NCI-H2196 (cell line): ENCODE measurements around the gene NPY4R2.
"Not testable (repeated sequence)": the region's sequence is repeated elsewhere in the genome, so short reads cannot be mapped to it uniquely, and the experiment has no call there.

ENCODE experiments used
- DNase-seq: peaks from one replicate; lab custom pipeline; 2025; ENCODE audit not compliant: unreplicated experiment; lab: John Stamatoyannopoulos, UW

The NPY4R2 gene

GRCh38 chr10:47918475-47918874 is at the start of gene NPY4R2:
TSS of gene NPY4R2 (plus strand) at chr10:47918662. CDS start at chr10:47921988, 3,326 bp downstream.
- DNase-seq, result not testable (repeated sequence)

- not testable (repeated sequence) for DNase-seq
These were observed 47.6 kb upstream of the NPY4R2 start for GRCh38 chr10:47870887-47871286.

GRCh38 chr10:47871485-47872180 is 46.8 kb upstream of the NPY4R2 start:
- DNase-seq, result not testable (repeated sequence)

GRCh38 chr10:47872236-47872635 is 46.2 kb upstream of the NPY4R2 start:
- DNase-seq, result not testable (repeated sequence)

GRCh38 chr10:47884239-47884638 is 34.2 kb upstream of the NPY4R2 start:
- DNase-seq, result not testable (repeated sequence)

DNA sequence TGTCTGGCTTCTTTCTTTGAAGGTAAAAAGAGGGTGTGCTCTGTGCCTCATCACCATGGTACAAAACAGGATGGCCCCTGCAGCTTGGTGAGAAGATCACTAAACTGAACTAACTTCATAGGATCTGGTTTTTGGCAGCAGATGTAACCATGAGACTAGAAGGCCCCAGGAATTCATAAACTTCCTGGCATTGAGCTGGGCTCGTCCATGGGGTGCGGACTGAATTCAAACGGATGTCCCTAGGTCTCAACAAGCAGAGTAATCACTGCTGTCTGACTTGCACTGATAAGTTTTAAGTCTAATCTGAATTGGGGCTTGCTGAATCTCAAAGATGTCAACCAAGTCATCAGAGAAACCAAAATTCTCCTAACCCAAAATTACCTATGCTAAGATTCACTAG is 33.5 kb upstream of the NPY4R2 start:
- DNase-seq, result not testable (repeated sequence)

- not testable (repeated sequence) for DNase-seq
These were observed 32.1 kb upstream of the NPY4R2 start for GRCh38 chr10:47886356-47886755.

DNA sequence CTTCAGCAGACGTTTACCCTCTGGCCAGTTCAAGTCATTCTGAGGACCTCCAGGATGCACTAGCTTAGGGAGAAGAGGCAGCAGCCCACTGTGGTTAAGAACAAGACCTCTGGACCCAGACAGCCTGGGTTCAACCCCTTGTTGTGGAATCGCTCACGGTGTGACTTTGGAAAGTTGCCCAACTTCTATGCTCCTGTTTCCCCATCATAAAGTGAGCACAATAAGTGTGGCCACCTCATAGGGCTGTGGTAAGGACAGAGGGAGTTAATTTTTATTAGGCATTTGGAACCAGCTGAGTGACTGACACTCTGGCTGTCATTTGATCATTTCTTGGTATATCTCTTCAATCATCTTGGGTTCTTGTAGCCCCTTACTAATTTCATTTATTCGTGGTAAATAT is 31.6 kb upstream of the NPY4R2 start:
- not testable (repeated sequence) for DNase-seq

- DNase-seq, result not testable (repeated sequence)
These were observed 27.7 kb upstream of the NPY4R2 start for GRCh38 chr10:47890737-47891136.

DNA sequence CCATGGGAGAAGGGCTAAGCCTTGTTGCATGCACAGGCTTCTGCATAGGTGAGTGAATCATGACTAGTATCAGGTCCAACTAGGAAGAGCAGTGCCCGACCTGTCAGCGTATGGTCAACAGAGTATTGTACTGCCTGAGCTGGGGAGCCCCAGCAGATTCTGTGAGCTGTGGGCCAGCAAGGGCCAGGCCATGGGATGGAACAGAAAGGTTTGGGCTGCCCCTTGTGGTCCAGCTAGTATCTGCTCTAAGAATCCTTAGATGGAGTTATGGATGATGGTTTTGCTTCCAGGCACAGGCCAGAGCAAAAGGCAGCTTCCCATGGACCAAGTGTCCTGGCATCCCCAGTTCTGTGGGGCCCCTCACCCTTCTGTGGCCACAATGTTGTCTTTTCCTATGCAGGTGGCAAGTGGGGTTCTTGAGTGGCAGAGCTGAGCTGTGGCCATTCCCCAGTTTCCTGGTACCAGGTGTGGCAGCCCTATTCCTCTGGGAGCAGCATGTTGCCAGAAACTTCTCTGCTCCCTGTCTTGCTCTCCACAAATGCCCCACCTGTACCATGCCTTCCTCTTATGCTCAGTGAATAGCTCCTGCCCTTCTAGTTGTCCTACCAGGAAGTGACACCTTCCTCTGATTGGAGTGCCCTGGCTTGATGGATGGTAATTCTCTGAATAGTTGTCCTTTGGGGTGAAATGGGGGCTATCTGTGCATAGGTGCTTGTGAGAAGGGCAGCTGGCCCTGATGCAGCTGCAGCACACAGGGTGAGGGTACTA is 25.8 kb upstream of the NPY4R2 start:
- not testable (repeated sequence) for DNase-seq

- not testable (repeated sequence) for DNase-seq
These were observed 23.9 kb upstream of the NPY4R2 start for GRCh38 chr10:47894571-47894970.

DNA sequence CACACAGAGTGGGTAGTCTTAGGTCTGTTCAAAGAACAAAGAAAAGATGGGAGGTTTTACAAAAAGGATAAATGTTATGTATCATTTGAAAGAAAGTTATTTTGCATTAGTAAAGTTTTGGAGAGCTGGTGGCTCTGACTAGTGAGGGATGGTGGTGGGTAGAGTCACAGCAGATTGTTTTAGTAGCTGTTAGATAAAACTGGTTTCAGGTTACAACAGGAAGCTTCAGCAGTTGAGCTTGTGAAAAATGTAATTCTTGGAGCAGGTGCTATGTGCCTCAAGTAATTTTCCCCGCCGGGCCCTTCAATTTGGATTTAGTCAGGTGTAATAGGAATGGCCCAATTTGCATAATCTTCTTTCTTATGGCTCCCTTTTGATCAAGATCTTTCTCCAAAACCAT is 20.6 kb upstream of the NPY4R2 start:
- not testable (repeated sequence) for DNase-seq

GRCh38 chr10:47909333-47909732 is 9.1 kb upstream of the NPY4R2 start:
- DNase-seq, result not testable (repeated sequence)

GRCh38 chr10:47910486-47910885 is 8.0 kb upstream of the NPY4R2 start:
- DNase-seq, result not testable (repeated sequence)

DNA sequence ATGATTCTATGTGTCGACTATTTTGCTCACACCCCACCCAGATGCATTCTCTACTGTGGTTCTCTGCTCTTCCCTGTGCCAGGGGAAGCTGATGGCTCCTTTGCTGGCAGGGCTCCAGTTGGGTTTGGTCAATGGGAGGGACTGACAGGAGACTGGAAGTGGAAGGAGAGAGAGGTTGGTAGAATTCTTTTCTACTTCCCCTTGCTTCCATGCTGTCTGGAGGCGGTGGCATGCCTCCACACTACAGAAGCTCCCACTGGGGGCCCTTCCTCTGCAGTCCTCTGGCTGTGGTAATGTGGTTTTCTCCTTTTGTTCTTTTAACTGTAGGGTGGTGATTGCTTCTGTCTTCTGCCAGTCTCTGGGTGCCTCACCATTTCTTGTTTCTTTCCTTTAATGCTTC is 4.4 kb upstream of the NPY4R2 start:
- not testable (repeated sequence) for DNase-seq

DNA sequence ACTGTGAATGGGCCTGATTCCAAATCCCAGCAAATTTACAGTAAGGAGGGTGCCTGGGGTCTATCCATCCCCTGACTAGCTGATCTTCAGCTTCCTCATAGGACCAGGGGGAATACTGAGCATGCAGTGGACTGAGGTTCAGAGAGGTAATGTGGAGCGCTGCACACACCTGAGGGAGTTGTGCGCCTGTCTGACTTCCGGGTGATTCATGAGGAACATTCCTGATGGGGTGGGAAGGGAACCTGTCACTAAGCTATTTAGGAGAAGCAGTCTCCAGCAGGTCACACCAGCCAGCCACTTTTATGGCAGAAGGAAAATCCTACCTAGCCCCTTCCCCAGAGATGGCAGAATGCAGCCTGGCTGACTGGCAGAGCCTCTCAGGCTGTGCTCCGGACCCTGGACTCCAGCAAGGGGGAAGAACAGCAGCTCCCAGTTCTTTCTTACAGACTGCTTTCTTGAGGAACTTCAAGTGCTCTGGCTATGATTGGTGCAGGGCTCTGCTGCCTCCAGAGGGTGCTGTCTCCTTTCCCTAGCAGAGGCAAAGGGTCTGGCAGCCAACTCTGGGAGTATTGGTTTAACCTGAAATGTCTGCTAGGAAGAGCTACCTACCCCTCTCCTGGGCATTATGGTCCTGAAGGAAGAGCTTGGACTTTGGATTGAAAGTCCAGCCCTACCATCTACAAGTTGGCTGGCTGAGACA is 2.5 kb upstream of the NPY4R2 start:
- DNase-seq, result not testable (repeated sequence)

- not testable (repeated sequence) for DNase-seq
These were observed 2.1 kb downstream of the NPY4R2 start for GRCh38 chr10:47920610-47921009.

- DNase-seq, result not testable (repeated sequence)
These were observed 4.0 kb downstream of the NPY4R2 start for GRCh38 chr10:47922503-47922902.

- not testable (repeated sequence) for DNase-seq
These were observed 6.2 kb downstream of the NPY4R2 start for GRCh38 chr10:47924628-47925027.

DNA sequence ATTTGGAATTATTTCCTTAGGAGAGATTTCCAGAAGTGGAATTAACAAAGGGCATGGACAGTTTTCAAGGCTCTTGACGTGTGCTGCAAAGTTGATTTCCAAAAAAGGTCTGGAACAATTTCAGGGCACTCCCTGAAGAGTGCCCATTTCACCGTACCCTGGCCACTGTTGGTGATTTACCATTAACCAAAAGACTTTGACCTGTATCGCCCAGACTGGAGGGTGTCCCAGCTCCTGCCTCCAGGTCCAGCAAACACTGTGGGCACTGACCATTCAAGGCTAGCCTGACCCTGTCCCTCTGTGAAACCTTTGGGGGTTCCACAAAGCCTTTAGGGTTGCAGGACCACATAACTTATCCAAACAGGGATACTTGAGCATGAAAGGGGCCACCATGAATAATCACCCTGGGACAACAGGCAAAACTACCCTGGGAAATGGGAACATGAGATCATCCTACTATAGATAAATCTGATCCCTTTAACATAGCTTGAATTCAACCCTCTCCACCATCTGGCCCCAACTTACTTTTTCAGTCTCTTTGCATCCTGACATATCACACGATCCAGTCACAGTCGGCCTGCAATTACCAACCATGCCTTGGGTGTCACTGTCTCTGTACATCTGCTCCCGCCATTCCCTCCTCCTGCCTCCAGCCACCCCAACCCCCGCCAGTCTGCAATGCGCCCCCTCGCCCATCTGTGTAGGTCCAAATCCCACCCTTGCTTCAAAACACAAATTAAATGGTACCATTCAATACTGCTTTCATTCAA is 8.9 kb downstream of the NPY4R2 start:
- not testable (repeated sequence) for DNase-seq

DNA sequence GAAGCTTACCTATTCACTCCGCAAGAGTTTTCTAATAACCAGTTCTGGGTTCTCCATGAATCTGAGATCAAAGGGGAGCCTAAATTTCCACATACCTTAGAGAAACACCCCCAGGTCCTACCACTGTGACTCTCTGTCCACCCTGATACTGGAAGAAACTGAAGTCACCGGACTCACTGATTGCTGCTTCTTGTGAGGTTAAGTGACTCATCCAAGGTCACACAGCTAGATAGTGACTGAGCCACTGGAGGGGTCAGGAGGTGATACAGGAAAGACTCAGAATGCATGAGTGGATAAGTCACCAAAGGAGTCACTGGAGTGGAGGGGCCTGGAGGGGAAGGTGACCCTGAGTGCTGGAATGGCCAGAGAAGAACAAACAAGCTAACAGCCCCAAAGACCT is 9.8 kb downstream of the NPY4R2 start:
- DNase-seq, result not testable (repeated sequence)
